Measurements from ENCODE around the gene LGALS3.
"Not testable (repeated sequence)": the region's sequence is repeated elsewhere in the genome, so short reads cannot be mapped to it uniquely, and the experiment has no call there.

The LGALS3 gene

GRCh38 chr14:55129086-55129427 is at the start of gene LGALS3:
Gene LGALS3, plus strand, starts transcription at chr14:55129252. Its CDS starts 8,122 bp downstream, at chr14:55137374.
- peak; percentile 96 for DNase-seq (ENCODE audit: low spot score)

GRCh38 chr14:55079961-55080360 is 49.1 kb upstream of the LGALS3 start:
- DNase-seq (ENCODE audit: low spot score): not testable (repeated sequence)

- DNase-seq (ENCODE audit: low spot score): no peak
These were observed 44.5 kb upstream of the LGALS3 start for GRCh38 chr14:55084401-55085059.

DNA sequence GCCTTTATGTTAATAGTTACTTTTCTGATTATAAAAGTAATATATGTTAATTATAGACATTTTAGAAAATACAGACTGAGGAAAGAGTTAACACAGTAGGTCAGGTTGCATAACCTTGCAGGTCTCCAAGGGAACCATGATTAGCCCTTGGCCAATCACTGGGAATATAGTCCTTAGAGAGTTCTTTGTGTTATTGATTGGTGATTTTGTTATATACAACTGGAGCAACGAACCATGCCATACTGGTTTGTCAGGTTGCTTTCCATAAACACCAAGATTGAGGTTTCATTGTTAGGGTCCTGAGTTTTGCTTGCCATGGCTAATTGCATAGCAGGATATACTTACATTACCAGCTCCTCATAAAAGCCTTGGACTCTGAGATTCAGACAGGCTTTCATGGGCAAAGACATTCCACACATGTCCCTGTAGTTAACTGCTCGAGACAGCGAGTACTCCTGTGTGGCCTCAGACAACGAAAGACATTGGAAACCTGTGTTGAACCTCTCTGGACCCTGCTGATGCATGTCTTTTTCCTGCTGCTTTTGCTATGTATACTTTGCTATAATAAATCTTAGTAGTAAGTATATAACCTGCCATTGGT is 43.9 kb upstream of the LGALS3 start:
- no peak for DNase-seq (ENCODE audit: low spot score)

DNA sequence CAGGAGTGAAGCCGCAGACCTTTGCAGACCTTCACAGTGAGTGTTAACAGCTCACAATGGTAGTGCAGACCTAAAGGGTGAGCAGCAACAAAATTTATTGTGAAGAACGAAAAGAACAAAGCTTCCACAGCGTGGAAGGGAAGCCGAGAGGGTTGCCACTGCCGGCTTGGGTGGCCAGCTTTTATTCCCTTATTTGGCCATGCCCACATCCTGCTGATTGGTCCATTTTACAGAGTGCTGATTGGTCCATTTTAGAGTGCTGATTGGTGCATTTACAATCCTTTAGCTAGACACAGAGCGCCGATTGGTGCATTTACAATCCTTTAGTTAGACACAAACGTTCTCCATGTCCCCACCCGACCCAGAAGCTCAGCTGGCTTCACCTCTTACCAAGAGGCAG is 42.1 kb upstream of the LGALS3 start:
- no peak for DNase-seq (ENCODE audit: low spot score)

- DNase-seq (ENCODE audit: low spot score): no peak
These were observed 40.7 kb upstream of the LGALS3 start for GRCh38 chr14:55088356-55088755.

GRCh38 chr14:55092341-55092740 is 36.7 kb upstream of the LGALS3 start:
- peak; percentile 39 for DNase-seq (ENCODE audit: low spot score)

GRCh38 chr14:55094292-55095157 is 34.5 kb upstream of the LGALS3 start:
- no peak for DNase-seq (ENCODE audit: low spot score)

DNA sequence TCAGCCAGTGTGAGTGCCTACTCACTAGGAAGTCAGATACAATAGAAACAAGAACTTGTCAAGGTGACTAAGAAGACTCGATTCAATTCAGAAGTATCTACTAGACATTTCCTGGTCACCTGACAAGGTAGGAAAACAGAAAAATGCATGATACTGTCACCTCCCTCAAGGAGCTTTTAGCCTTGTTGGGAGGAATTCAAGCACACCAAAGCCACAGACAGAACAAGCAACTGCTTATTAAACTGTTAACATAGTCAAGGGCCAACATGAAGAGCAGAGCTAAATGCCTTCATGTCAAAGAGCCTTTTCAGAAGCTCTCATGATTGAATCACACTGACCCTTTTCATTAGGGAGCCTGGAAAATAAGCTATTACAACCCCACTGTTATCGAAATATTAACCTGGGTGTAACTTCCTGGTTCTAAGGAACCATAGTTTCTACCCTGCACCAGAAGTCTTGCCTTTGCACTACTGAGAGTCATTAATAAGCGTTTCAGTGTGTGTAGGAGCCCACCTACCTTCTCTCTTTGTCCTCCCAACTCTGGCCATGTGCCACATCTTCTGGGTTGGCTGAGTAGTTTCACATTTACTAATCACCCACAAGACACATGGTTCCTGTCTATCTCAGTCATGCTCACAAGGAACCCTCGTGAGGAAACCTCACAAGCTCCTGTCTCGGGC is 31.0 kb upstream of the LGALS3 start:
- no peak for DNase-seq (ENCODE audit: low spot score)

DNA sequence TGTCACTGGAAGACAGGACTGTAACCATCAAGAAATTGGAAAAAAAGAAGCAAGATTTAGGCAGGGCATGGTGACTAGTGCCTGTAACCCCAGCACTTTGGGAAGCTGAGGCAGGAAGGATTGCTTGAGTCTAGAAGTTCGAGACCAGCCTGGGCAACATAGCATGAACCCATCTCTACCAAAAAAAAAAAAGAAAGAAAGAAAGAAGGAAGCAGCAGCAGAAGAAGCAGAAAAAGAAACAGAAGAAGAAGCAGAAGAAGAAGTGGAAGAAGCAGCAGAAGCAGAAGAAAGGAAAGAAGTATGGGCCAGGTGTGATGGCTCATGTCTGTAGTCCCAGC is 30.5 kb upstream of the LGALS3 start:
- DNase-seq (ENCODE audit: low spot score): no peak

GRCh38 chr14:55099756-55100155 is 29.3 kb upstream of the LGALS3 start:
- DNase-seq (ENCODE audit: low spot score): peak; percentile 56

DNA sequence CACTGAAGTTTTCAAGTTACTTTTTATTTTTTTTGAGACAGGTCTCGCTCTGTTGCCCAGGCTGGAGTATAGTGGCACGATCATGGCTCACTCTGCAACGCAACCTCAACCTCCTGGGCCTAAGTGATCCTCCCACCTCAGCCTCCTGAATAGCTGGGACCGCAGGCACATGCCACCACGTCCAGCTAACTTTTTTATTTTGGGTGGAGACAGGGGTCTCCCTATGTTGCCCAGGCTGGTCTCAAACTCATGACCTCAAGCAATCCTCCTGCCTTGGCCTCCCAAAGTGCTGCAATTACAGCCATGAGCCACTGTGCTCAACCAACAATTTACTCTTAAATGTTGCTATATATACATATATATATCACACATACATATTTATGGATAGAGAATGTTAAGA is 27.4 kb upstream of the LGALS3 start:
- DNase-seq (ENCODE audit: low spot score): no peak

- peak; percentile 91 for DNase-seq (ENCODE audit: low spot score)
These were observed 26.9 kb upstream of the LGALS3 start for GRCh38 chr14:55102141-55102621.

DNA sequence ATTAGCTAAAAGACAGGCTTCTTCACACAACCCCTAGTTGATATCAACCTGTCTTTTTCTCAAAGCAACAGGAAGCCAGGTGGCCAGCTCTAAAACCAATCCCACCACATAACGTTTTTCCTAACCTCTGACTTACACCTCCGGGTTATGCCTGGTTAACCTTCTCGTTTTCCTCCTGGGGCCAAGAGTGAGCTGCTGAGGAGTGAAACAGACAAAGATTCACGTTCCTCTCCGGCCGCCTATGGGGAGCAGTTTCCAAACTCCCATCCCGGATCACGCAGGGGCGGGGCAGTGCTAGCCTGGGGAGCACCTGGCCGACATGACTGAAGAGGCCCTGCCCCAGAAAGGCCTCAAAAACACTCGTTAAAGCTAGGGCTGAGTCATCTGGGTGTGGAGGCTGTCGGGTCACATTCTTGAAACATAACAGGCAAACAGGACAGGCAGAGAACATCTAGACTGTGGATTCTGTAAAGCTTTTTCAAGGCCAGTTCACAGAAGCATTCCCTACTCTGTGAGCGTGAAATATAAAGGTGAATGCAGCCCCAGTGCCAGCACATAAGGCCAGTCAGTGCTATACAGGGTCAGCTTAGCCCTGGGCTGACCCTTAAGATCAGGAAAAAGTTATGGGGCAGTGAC is 25.9 kb upstream of the LGALS3 start:
- DNase-seq (ENCODE audit: low spot score): peak; percentile 85

DNA sequence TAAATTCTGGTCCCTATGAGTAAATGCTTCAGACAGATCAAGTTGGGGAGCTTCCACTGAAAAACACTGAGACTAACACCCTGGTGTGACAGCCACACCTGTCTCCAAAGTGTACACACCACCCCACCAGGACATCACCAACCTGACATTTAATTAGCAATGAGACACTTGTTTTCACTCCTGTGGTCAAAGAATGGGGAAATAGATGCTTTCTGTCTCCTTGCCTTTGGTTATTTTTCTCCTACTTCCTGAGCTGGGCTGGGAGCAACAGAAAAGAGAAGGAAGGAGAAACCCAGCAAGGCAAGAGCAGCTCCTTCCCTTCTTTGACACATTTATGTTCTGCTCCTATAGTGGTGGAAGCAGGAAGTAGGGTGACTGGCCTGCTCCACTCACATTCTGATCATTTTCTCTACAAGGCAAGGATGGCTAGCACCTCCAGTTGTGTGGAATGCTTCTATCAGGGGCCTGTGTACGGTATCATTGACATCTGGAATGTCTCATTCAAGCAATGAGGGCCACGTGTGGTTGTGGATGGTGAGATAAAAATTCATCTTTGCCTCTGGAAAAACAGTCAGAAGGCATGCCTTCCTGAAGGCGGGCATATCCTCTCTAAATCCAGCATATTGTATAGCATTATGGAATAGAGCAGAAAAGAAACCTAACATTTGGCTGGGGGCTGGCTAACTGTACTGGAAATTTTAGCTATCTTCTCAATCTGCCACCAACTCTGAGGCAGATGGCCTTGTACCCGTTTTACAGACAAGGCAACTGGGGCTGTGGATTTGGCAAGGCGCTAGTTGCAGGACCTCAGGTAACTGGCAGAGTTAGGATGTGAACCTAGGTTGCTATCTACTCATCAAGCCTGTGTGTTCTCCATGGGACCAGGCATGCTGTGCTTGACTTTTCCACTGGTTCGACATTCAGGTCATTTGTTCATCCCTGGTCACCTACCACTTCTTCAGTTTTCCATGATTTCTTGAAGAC is 24.8 kb upstream of the LGALS3 start:
- no peak for DNase-seq (ENCODE audit: low spot score)

DNA sequence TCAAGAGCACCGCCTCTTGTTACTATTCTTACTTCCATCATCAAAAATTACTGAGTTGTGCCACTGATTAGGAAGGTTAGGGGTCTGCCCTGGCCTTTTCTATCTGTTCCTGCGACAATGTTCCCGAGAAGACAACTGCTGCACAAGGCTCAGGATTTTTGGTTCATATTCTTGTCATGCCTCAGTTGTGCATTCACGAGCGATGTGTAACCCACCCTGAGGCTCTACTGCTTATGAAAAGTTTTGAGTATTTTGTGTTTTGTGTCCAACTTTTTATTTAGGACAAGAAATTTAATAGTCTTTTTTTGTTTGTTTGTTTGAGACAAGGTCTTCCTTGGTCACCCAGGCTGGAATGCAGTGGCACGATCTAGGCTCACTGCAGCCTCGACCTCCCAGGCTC is 23.1 kb upstream of the LGALS3 start:
- no peak for DNase-seq (ENCODE audit: low spot score)

DNA sequence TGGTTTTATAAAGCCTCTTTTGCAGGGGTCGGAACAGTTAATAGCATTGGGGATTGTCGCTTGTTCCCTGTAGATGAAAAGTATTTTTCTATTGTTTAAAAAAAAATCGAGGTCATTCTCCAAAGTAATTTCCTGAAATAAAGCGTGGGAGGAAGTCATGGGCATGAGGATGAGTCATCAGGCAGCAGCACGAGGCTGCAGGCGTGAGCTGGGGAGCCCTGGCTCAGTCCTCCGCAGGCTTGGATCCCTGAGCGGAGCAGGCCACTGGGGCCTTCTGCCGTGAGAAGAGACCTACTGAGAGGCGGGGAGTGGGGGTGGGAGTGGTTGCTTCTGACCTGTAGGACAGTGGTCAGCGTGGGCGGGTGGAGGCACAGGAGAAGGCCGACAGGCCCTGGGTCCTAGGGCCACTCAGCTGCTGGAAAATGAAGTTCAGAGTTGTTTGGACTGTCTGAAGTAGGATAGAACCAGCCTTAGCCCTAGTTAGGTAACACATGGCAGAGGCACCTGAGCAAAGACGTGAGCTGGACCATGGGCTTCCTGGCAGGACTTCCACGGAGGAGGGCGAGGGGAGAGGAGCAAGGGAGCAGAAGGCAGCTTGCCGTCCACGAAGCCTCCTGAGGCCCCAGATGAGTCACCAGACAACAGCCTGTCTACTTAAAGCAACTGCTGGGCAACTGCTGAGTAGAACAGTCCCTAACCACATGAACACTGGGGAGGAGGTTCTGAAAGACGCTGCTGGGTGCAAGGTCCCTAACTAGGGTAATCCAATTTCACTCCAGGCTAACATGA is 21.1 kb upstream of the LGALS3 start:
- peak; percentile 95 for DNase-seq (ENCODE audit: low spot score)

GRCh38 chr14:55109836-55110235 is 19.2 kb upstream of the LGALS3 start:
- DNase-seq (ENCODE audit: low spot score): no peak

DNA sequence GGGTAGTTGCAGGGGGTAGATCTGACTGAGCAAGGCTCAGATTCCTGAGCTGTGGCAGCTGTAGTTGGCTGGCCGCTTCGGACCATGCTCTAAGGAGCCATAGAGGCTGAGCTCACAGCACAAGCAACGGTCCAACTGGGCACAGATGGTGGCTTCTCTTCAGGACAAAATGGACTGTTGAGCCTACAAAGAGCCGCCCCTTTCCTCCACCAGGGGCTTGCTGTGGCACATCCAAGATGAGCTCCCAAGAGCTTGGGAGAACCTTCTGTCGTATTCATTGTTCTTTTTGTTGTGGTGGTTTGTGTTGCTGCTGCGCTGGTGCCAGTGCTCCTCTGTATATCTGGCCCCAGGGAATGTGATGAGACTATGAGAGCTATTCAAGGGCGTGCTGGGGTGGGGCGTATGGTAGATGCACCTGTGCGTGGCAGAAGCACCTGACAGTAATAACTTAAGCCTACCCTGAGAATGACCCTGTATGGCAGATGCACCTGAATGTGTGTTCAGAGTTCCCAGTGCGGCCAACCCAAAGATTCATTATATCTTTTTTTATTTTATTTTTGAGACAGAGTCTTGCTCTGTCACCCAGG is 17.8 kb upstream of the LGALS3 start:
- no peak for DNase-seq (ENCODE audit: low spot score)

DNA sequence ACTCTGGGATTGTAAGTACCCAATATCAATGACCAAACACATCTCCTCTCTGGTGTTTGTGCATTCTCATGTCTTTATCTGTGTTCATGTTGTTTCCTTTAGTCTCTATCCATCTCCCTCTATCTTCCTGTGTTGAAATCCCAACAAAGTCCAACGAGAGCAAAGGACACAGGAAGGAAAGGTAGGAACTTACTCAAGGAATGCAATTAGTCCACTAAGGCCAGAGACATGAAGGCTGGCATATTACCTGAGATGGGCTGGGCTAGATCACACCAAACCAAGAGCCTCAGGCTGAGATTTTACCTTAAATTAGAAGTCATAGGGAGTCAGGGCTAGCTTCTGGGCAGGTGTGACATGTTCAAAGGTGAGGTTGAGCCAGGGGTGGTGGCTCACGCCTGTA is 14.3 kb upstream of the LGALS3 start:
- no peak for DNase-seq (ENCODE audit: low spot score)

All from GM03348 (cell line).